ENCODE measurements around the gene SPC24.

DNA sequence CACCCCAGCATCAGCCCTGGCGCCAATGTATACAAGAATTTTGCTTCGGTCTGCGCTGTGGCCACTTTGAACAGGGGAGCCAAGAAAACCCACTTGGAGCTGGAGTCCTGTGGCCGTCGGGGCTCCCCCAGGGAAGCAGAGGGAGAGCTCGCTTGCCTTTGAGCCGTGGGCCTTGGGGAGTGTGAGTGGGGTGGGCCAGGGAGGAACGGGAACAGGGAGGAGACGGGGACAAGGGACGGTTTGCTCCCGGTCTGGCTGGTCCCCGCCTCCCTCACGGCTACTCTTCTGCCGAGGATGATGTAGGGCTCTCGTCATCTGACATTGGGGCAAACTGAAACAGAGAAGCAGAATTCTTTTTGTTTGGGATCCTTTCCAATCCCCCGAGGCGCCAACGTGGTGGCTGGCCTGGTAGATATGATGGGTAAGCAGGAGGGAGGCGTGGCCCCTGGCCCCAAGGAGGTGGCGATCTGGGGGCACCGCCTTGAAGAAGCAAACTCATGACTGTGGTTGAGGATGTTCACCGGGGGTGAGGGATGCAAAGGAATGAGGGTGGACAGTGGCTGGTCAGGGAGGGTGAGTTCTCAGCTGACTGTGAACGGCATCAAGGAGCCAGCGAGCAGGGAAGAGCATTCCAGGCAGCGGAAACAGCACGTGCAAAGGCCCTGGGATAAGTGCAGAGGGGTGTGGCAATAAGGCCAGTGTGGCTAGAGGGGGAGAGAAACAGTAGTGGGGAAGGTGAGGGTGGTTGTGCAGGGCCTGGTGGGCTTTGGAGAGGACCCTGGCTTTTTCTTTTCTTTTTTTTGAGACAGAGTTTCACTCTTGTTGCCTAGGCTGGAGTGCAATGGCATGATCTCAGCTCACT lies 10.9 kb upstream of the SPC24 start:
- no peak for TF ChIP-seq JUND (IDR thresholded peaks at IDR 0.05)
- TF ChIP-seq PBX3 (IDR thresholded peaks at IDR 0.05): no peak
- TF ChIP-seq RFX5 (IDR thresholded peaks at IDR 0.05; ENCODE audit: low read length): no peak
- TF ChIP-seq TAF1 (IDR thresholded peaks at IDR 0.05; ENCODE audit: borderline replicate concordance, low read depth, low read length): no peak
- no peak for TF ChIP-seq EP300 (IDR thresholded peaks at IDR 0.05; ENCODE audit: borderline replicate concordance in 1 of 2, low read depth in 1 of 2, low read length in 1 of 2)
- TF ChIP-seq, protein P1, sequence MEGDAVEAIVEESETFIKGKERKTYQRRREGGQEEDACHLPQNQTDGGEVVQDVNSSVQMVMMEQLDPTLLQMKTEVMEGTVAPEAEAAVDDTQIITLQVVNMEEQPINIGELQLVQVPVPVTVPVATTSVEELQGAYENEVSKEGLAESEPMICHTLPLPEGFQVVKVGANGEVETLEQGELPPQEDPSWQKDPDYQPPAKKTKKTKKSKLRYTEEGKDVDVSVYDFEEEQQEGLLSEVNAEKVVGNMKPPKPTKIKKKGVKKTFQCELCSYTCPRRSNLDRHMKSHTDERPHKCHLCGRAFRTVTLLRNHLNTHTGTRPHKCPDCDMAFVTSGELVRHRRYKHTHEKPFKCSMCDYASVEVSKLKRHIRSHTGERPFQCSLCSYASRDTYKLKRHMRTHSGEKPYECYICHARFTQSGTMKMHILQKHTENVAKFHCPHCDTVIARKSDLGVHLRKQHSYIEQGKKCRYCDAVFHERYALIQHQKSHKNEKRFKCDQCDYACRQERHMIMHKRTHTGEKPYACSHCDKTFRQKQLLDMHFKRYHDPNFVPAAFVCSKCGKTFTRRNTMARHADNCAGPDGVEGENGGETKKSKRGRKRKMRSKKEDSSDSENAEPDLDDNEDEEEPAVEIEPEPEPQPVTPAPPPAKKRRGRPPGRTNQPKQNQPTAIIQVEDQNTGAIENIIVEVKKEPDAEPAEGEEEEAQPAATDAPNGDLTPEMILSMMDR (IDR thresholded peaks at IDR 0.05): no peak
- no peak for TF ChIP-seq EZH2phosphoT487 (IDR thresholded peaks at IDR 0.05; ENCODE audit: borderline replicate concordance, low read depth)
- no peak for TF ChIP-seq RXRA (IDR thresholded peaks at IDR 0.05; ENCODE audit: borderline replicate concordance, low read depth)
- TF ChIP-seq SIN3A (IDR thresholded peaks at IDR 0.05; ENCODE audit: borderline replicate concordance, low read depth, low read length): no peak
- TF ChIP-seq USF2 (IDR thresholded peaks at IDR 0.05; ENCODE audit: borderline replicate concordance, low read depth, low read length): no peak
- no peak for TF ChIP-seq SMC3 (IDR thresholded peaks at IDR 0.05; ENCODE audit: low read depth, low read length)
- no peak for TF ChIP-seq REST (IDR thresholded peaks at IDR 0.05; ENCODE audit: low read depth, low read length)
- TF ChIP-seq FOXM1 (IDR thresholded peaks at IDR 0.05; ENCODE audit: low read depth): no peak
